Hematopoietic multipotent progenitor cell treated with erythropoietin and hydrocortisone succinate and interleukin-3 and kit ligand, for 8 days (in vitro differentiated cells): ENCODE data around the gene ENO3.

Experiments
- DNase-seq: peaks from one replicate; pipeline ENCODE4 v3.0.0-alpha.2; 2015

Gene ENO3

GRCh38 chr17:4938069-4938491 is 12.8 kb upstream of the ENO3 start:
- DNase-seq, result no peak

GRCh38 chr17:4938688-4939545 is 12.0 kb upstream of the ENO3 start:
- DNase-seq, result peak; percentile 35

GRCh38 chr17:4939546-4939795 is 11.4 kb upstream of the ENO3 start:
- DNase-seq, result no peak

GRCh38 chr17:4939796-4940554 is 10.9 kb upstream of the ENO3 start, which contains the start of the genes RNF167 and SLC25A11:
RNF167 (plus strand) TSS chr17:4940268; CDS start chr17:4940910, 642 bp downstream.
SLC25A11 (minus strand) TSS chr17:4940046; CDS start chr17:4939910, 136 bp downstream.
- peak; percentile 100 for DNase-seq

GRCh38 chr17:4940555-4941318 is 10.2 kb upstream of the ENO3 start:
- DNase-seq, result no peak

GRCh38 chr17:4941319-4941610 is 9.7 kb upstream of the ENO3 start:
- DNase-seq, result peak; percentile 23

- no peak for DNase-seq
These were observed 8.0 kb upstream of the ENO3 start for GRCh38 chr17:4942760-4943508.

- DNase-seq, result peak; percentile 76
These were observed 6.8 kb upstream of the ENO3 start for GRCh38 chr17:4944163-4944553.

GRCh38 chr17:4944554-4945175 is 6.3 kb upstream of the ENO3 start:
- DNase-seq, result peak; percentile 23

- DNase-seq, result peak; percentile 87
These were observed 5.6 kb upstream of the ENO3 start for GRCh38 chr17:4945176-4945943.

GRCh38 chr17:4945944-4946280 is 5.0 kb upstream of the ENO3 start:
- no peak for DNase-seq

- DNase-seq, result peak; percentile 16
These were observed 4.5 kb upstream of the ENO3 start for GRCh38 chr17:4946312-4946976.

GRCh38 chr17:4947010-4947410 is 3.9 kb upstream of the ENO3 start:
- DNase-seq, result no peak

- DNase-seq, result peak; percentile 61
These were observed 3.3 kb upstream of the ENO3 start for GRCh38 chr17:4947411-4948165.

GRCh38 chr17:4948166-4948930 is 2.6 kb upstream of the ENO3 start, which contains the start of gene PFN1:
PFN1 (minus strand) TSS chr17:4948530; CDS start chr17:4948394, 136 bp downstream.
- peak; percentile 91 for DNase-seq

GRCh38 chr17:4948931-4949320 is 2.0 kb upstream of the ENO3 start:
- peak; percentile 84 for DNase-seq

GRCh38 chr17:4949321-4950074 is 1.4 kb upstream of the ENO3 start:
- DNase-seq, result peak; percentile 73

GRCh38 chr17:4950075-4950745 is 709 bp upstream of the ENO3 start:
- DNase-seq, result peak; percentile 86
